Ishikawa (cell line): Measurements from ENCODE around the gene COL27A1.

Experiments used
- CEBPB ChIP-seq: IDR thresholded peaks from 2 replicates; pipeline ENCODE4 v1.6.1; 2012
- CREB1 ChIP-seq: IDR thresholded peaks from 2 replicates; pipeline ENCODE4 v1.6.1; 2012; ENCODE audit warnings: low read depth
- EGR1 ChIP-seq: IDR thresholded peaks from 2 replicates; pipeline ENCODE4 v1.6.1; 2012
- EP300 ChIP-seq: IDR thresholded peaks from 2 replicates; pipeline ENCODE4 v1.6.1; 2012; ENCODE audit warnings: borderline replicate concordance
- FOXM1 ChIP-seq: IDR thresholded peaks from 2 replicates; pipeline ENCODE4 v1.6.1; 2012; ENCODE audit warnings: low read depth, borderline replicate concordance
- MAX ChIP-seq: IDR thresholded peaks from 2 replicates; pipeline ENCODE4 v1.6.1; 2012
- NFIC ChIP-seq: IDR thresholded peaks from 2 replicates; pipeline ENCODE4 v1.6.1; 2012
- RAD21 ChIP-seq: IDR thresholded peaks from 2 replicates; pipeline ENCODE4 v1.6.1; 2012; ENCODE audit warnings: low read depth
- REST ChIP-seq: IDR thresholded peaks from 2 replicates; pipeline ENCODE4 v1.6.1; 2012; ENCODE audit warnings: low read depth, mild to moderate bottlenecking
- TAF1 ChIP-seq: IDR thresholded peaks from 2 replicates; pipeline ENCODE4 v1.6.1; 2012; ENCODE audit warnings: low read depth, mild to moderate bottlenecking
- TCF12 ChIP-seq: IDR thresholded peaks from 2 replicates; pipeline ENCODE4 v1.6.1; 2012; ENCODE audit warnings: low read depth
- TEAD4 ChIP-seq: IDR thresholded peaks from 2 replicates; pipeline ENCODE4 v1.6.1; 2012
- USF1 ChIP-seq: IDR thresholded peaks from 2 replicates; pipeline ENCODE4 v1.6.1; 2012
- YY1 ChIP-seq: IDR thresholded peaks from 2 replicates; pipeline ENCODE4 v1.6.1; 2012; ENCODE audit warnings: low read depth
- ZBTB7A ChIP-seq: IDR thresholded peaks from 2 replicates; pipeline ENCODE4 v1.6.1; 2012; ENCODE audit warnings: low read depth

Gene COL27A1

GRCh38 chr9:114282104-114282485 is 126.8 kb downstream of the COL27A1 start:
- TF ChIP-seq YY1, result no peak
- TF ChIP-seq CEBPB, result no peak
- TF ChIP-seq CREB1, result no peak
- no peak for TF ChIP-seq ZBTB7A
- no peak for TF ChIP-seq REST
- no peak for TF ChIP-seq EP300
- no peak for TF ChIP-seq TEAD4

GRCh38 chr9:114282507-114282906 is 127.2 kb downstream of the COL27A1 start:
- TF ChIP-seq EP300 (no peak), ZBTB7A (no peak), USF1 (no peak), MAX (no peak), FOXM1 (no peak), CREB1 (no peak), EGR1 (no peak), YY1 (no peak), TEAD4 (no peak), TAF1 (no peak), CEBPB (no peak)

DNA sequence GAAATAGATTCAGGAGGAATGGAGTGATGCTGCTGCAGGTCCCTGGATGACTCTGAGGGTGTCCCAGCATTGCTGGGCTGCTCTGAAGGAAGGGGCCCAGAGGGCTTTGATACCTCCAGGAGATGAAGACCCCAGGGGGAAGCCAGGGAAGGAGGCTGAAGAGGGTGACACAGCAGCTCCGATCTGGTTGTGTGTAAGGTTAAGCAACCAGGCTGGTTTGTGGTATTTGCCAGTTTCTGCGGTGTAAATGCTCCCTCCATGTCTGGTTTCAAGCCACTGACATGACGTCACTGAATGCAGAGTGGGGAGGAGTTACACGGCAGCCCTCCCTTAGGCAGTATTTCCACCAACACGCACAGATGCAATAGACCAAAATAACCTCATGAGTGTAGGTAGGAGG is 127.6 kb downstream of the COL27A1 start:
- TF ChIP-seq YY1 (no peak), MAX (no peak), CEBPB (no peak)

GRCh38 chr9:114283551-114284111 is 128.3 kb downstream of the COL27A1 start:
- no peak for TF ChIP-seq USF1
- no peak for TF ChIP-seq EP300
- TF ChIP-seq TCF12, result no peak
- no peak for TF ChIP-seq REST
- TF ChIP-seq CREB1, result no peak
- no peak for TF ChIP-seq CEBPB
- no peak for TF ChIP-seq MAX
- TF ChIP-seq YY1, result no peak
- no peak for TF ChIP-seq ZBTB7A
- TF ChIP-seq NFIC, result no peak

DNA sequence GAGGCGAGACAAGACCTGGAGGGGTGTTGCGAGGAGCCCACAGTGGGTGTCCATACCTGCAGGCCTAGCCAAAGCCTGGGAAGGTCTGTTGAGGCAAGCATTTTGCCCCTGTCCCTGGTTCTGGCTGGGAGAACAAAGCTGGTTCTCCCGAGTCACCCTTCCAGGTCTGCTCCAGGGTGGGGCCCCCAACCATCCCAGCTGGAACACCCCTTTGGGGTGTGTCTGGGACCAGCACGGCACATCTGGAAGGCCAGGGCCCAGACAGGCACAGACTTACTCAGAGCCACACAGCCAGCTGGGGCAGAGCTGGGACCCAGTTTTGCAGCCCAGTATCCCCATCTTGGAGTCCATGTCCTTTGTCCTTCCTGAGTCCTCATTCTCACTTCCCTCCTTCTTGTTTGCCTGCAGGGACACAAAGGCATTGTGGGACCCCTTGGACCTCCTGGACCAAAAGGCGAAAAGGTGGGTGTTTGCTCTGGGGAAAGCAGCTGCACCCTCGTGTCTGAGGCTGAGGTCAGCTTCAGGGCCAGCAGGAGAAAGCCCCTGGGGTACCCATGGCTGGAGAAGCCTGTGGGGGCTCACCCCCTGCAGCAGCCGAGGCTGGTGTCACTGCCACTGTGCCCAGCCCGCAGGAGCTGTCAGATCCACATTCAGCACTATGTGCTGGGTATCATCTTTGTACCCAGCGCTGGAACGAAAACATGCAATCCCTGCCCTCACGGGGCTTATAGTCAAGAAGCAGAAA is 129.2 kb downstream of the COL27A1 start:
- TF ChIP-seq FOXM1 (no peak), MAX (no peak), CEBPB (no peak), ZBTB7A (no peak), TCF12 (no peak), YY1 (no peak), TAF1 (no peak), CREB1 (no peak), EP300 (no peak)

GRCh38 chr9:114285166-114285867 is 130.0 kb downstream of the COL27A1 start:
- no peak for TF ChIP-seq RAD21
- TF ChIP-seq CEBPB, result no peak
- TF ChIP-seq ZBTB7A, result no peak
- TF ChIP-seq NFIC, result no peak
- TF ChIP-seq MAX, result no peak
